Neural cell (in vitro differentiated cells): ENCODE results near the gene GIPC3. TPM values are rescaled to one million over a fixed set of nuclear protein-coding genes. Genes with fewer than 3 reads are reported as not detected.

ENCODE experiments used
- H2AFZ ChIP-seq: fragments of 200-600, 300-800 bp; sonication (generic), shearing (Covaris generic); 2 replicates; pipeline ENCODE4 v1.6.0; 2014; ENCODE audit warnings: low read depth, mild to moderate bottlenecking, antibody characterized with exemption, low read length, moderate library complexity
- H3F3A ChIP-seq: fragments of 200-600 bp; shearing (Covaris generic); 2 replicates; pipeline ENCODE4 v1.6.1; 2016; ENCODE audit warnings: mild to moderate bottlenecking, moderate library complexity, mixed read lengths, antibody characterized with exemption, low read length; ENCODE audit not compliant: insufficient read depth, poor library complexity, severe bottlenecking
- H3K27ac ChIP-seq: fragments of 200-600, 300-800 bp; sonication (generic), shearing (Covaris generic); 2 replicates; pipeline ENCODE4 v1.5.1; 2014; ENCODE audit warnings: mild to moderate bottlenecking, low read length, moderate library complexity
- H3K27me3 ChIP-seq: fragments of 300-800, 200-600 bp; sonication (generic), shearing (Covaris generic); 2 replicates; pipeline ENCODE4 v1.6.0; 2014; ENCODE audit warnings: mild to moderate bottlenecking, low read depth, low read length, moderate library complexity; ENCODE audit not compliant: insufficient read depth
- H3K36me3 ChIP-seq: fragments of 300-800, 200-600 bp; sonication (generic), shearing (Covaris generic); 2 replicates; pipeline ENCODE4 v1.5.1; 2014; ENCODE audit warnings: mild to moderate bottlenecking, antibody characterized with exemption, low read length, moderate library complexity; ENCODE audit not compliant: insufficient read depth
- H3K4me2 ChIP-seq: fragments of 300-800, 200-600 bp; sonication (generic), shearing (Covaris generic); 2 replicates; pipeline ENCODE4 v1.6.0; 2014; ENCODE audit warnings: mild to moderate bottlenecking, low read length
- H3K4me3 ChIP-seq: fragments of 300-800, 200-600 bp; sonication (generic), shearing (Covaris generic); 2 replicates; pipeline ENCODE4 v1.5.1; 2014; ENCODE audit warnings: mild to moderate bottlenecking, low read length, moderate library complexity
- H3K79me2 ChIP-seq: fragments of 200-600 bp; shearing (Covaris generic); replicated peaks from 2 replicates; pipeline ENCODE4 v1.6.0; 2014; ENCODE audit warnings: mild to moderate bottlenecking, low read length, moderate library complexity; ENCODE audit not compliant: insufficient read depth
- H3K9ac ChIP-seq: fragments of 300-800, 200-600 bp; sonication (generic), shearing (Covaris generic); 2 replicates; pipeline ENCODE4 v1.6.1; 2016; ENCODE audit warnings: mild to moderate bottlenecking, low read length, mixed read lengths
- H3K9me2 ChIP-seq: fragments of 200-600 bp; shearing (Covaris generic); 2 replicates; pipeline ENCODE4 v1.6.1; 2016; ENCODE audit warnings: mild to moderate bottlenecking, low read length, mixed read lengths; ENCODE audit not compliant: insufficient read depth
- H3K9me3 ChIP-seq: fragments of 200-600, 300-800 bp; sonication (generic), shearing (Covaris generic); 2 replicates; pipeline ENCODE4 v1.6.1; 2016; ENCODE audit warnings: mild to moderate bottlenecking, mixed run types, low read length, moderate library complexity, mixed read lengths
- H4K20me1 ChIP-seq: fragments of 200-600 bp; shearing (Covaris generic); 2 replicates; pipeline ENCODE4 v1.6.1; 2016; ENCODE audit warnings: mild to moderate bottlenecking, mixed run types; ENCODE audit not compliant: insufficient read depth
- CTCF ChIP-seq: fragments of 450-650 bp; IDR thresholded peaks from 2 replicates; pipeline ENCODE4 v1.5.1; 2014; ENCODE audit warnings: antibody characterized with exemption, mild to moderate bottlenecking, moderate library complexity; ENCODE audit not compliant: poor library complexity, severe bottlenecking
- EP300 ChIP-seq: fragments of 450-650 bp; conservative IDR thresholded peaks from 2 replicates; pipeline ENCODE4 v1.6.1; 2014; ENCODE audit warnings: antibody characterized with exemption, mild to moderate bottlenecking, moderate library complexity; ENCODE audit not compliant: poor library complexity, severe bottlenecking
- EZH2 ChIP-seq: fragments of 200-600, 300-800 bp; shearing (Covaris generic), sonication (generic); IDR thresholded peaks from 2 replicates; pipeline ENCODE4 v1.6.1; 2014; ENCODE audit warnings: antibody characterized with exemption, low read length, borderline replicate concordance, mild to moderate bottlenecking; ENCODE audit not compliant: insufficient read depth, poor library complexity, severe bottlenecking
- MXI1 ChIP-seq: fragments of 450-650 bp; conservative IDR thresholded peaks from 2 replicates; pipeline ENCODE4 v1.6.1; 2014; ENCODE audit warnings: antibody characterized with exemption, mild to moderate bottlenecking; ENCODE audit not compliant: poor library complexity, severe bottlenecking
- POLR2AphosphoS5 ChIP-seq: IDR thresholded peaks from 2 replicates; pipeline ENCODE4 v1.6.1; 2012
- RAD21 ChIP-seq: fragments of 450-650 bp; conservative IDR thresholded peaks from 2 replicates; pipeline ENCODE4 v1.6.1; 2014; ENCODE audit warnings: antibody characterized with exemption, mild to moderate bottlenecking, moderate library complexity
- REST ChIP-seq: IDR thresholded peaks from 2 replicates; pipeline ENCODE4 v1.6.1; 2012; ENCODE audit warnings: borderline replicate concordance
- SMC3 ChIP-seq: fragments of 450-650 bp; conservative IDR thresholded peaks from 2 replicates; pipeline ENCODE4 v1.6.1; 2014; ENCODE audit warnings: antibody characterized with exemption, mild to moderate bottlenecking, moderate library complexity; ENCODE audit not compliant: poor library complexity
- TAF1 ChIP-seq: IDR thresholded peaks from 2 replicates; pipeline ENCODE4 v1.6.1; 2012; ENCODE audit warnings: low read depth
- polyA plus RNA-seq: library from polyadenylated mRNA; depleted of rRNA; stranded (reverse); fragments of >200 nt; gene quantifications from 2 replicates; pipeline ENCODE4 v1.2.3, GENCODE V29; 2014

The GIPC3 gene
- polyA plus RNA-seq, 1 donor from 2014 or later: not detected

GRCh38 chr19:3609779-3610719 lies 24.8 kb downstream of the GIPC3 start:
- H3F3A ChIP-seq: no peaks in the 10 kb centered on the region
- H3K4me3 ChIP-seq: no peak overlapping the region
- no peak overlapping the region for H3K4me2 ChIP-seq
- H3K9me3 ChIP-seq: no peaks in the 10 kb centered on the region
- no peaks in the 10 kb centered on the region for H3K36me3 ChIP-seq
- H3K27ac ChIP-seq: no peak overlapping the region
- no peaks in the 10 kb centered on the region for H4K20me1 ChIP-seq
- H3K9ac ChIP-seq: no peak overlapping the region
- TF ChIP-seq CTCF: no peak
- no peak for TF ChIP-seq EZH2
- TF ChIP-seq REST: no peak
- TF ChIP-seq TAF1: no peak
- no peak for TF ChIP-seq SMC3
- no peak for TF ChIP-seq MXI1
- no peak for TF ChIP-seq RAD21
- no peak for TF ChIP-seq EP300
- TF ChIP-seq POLR2AphosphoS5: no peak
- H3K27me3 ChIP-seq: peaks cover 32% of the 10 kb centered on the region
- H3K9me2 ChIP-seq: no peaks in the 10 kb centered on the region
- H2AFZ ChIP-seq: no peak overlapping the region
- H3K79me2 ChIP-seq: no peaks in the 10 kb centered on the region

GRCh38 chr19:3610745-3611717 lies 25.8 kb downstream of the GIPC3 start:
- H2AFZ ChIP-seq: no peak overlapping the region
- H3K9ac ChIP-seq: no peak overlapping the region
- H3F3A ChIP-seq: no peaks in the 10 kb centered on the region
- no peaks in the 10 kb centered on the region for H3K9me3 ChIP-seq
- peaks cover 22% of the 10 kb centered on the region for H3K27me3 ChIP-seq
- H3K4me3 ChIP-seq: no peak overlapping the region
- H3K79me2 ChIP-seq: no peaks in the 10 kb centered on the region
- TF ChIP-seq EP300 (no peak), POLR2AphosphoS5 (no peak), REST (no peak), SMC3 (no peak), CTCF (no peak), EZH2 (no peak), TAF1 (no peak), MXI1 (no peak), RAD21 (no peak)
- H3K9me2 ChIP-seq: no peaks in the 10 kb centered on the region
- H3K4me2 ChIP-seq: no peak overlapping the region
- H3K36me3 ChIP-seq: no peaks in the 10 kb centered on the region
- no peak overlapping the region for H3K27ac ChIP-seq
- H4K20me1 ChIP-seq: no peaks in the 10 kb centered on the region
